GM21786 (cell line): ENCODE measurements around the gene SPATA32.

Source experiments
- ATAC-seq: cut with Tn5 transposase; IDR thresholded peaks from one replicate; pipeline ENCODE4 v1.9.1; 2021; ENCODE audit not compliant: unreplicated experiment

Gene SPATA32

GRCh38 chr17:45230410-45230786 lies 31.5 kb downstream of the SPATA32 start:
- ATAC-seq = no peak

GRCh38 chr17:45229681-45230409 lies 32.0 kb downstream of the SPATA32 start:
- ATAC-seq = no peak

DNA sequence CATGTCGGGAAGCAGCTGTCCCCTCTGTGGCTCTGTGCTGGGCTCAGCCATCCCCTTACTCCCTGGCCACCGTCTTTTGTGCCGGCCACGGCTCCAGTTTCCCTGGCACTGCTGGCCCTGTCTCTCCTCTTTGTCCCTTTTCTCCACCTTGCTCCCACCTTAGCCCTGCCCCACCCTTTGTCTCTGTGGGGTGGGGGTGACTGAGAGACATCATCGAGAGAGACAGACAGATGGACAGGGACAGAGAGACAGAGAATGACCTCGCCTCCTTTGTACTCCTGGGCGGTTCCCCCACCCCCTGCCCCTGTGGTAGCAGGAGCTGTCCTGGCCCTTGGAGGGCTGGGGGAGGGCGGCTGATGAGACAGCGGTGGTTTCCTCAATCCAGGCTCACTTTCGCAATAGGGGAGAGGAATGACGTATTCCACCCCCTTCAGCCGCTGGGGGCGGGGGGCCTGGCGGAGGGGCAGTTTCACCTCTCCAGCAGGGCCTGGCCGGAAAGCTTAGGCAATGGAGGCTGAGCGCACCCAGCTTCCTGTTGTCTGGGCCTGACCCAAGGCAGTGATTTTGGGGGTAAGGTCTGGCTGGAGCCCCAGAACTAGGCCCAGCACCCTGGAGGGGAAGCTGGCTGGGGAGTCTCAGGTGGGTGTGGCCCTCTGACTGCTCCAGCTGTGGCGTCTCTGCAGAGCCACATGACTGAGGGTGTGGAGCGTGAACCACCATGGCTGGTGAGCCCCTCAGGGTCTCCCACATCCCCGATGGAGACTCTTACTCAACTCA lies 32.9 kb downstream of the SPATA32 start:
- ATAC-seq = peak; percentile 22

GRCh38 chr17:45227926-45228762 lies 33.8 kb downstream of the SPATA32 start:
- ATAC-seq = no peak

DNA sequence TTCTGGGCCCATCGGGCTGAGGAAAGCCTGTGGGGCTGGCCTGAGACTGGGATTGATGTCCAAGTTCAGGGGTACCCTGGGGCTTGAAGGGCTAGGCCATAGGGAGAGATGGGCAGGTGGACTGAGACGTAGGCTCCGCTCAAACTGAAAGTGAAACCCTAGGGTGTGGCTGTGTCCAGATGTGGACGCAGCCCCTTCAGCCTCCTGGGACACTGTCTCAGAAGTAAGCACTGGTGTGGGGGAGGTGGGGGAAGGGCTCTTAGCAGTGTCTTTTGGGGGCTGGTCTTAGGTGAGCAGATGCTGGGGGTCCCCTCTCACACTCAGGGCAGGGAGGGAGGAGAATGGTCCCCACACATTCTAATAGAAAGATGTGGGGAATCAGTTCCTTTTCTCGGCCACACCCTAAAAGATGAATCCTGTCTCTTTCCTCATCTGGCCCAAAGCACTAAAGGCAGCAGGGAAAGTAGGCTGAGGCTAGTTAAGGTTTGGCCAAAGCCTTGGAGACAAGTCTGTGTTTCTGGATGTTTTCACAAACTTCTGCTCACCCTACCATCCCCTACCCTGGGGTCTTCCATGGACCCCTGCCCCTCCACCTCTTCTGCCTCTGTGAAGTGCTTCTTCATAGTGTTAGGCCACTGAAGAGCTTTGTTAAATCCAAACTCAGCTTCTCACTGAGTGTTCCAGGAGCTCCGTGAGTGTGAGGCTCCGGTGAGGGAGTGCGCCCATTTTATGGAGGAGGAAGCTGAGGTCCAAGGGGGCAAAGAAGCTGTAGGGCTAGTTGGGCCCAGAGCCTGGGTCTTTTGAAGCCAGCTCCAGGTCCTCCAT lies 34.6 kb downstream of the SPATA32 start:
- ATAC-seq = peak; percentile 22

DNA sequence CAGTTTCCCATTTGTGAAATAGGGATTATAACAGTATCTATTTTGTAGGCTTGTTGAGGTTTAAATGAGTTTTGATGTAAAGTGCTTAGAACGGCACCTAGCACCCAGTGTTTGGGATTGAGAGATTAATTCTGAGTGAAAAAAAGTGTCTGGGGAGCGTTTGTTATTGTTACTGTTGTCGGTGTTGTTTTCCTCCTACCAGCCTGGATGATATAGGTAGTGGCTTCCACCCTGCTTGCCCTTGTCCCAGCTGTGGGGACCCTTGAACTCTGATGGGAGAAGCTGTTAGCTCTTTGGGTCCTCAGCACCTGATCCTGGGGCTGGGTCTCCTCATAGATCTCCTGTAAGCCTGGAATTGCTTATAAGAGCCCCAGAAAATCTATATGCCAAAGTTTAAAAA lies 35.3 kb downstream of the SPATA32 start:
- ATAC-seq = no peak

GRCh38 chr17:45225964-45226530 lies 35.8 kb downstream of the SPATA32 start:
- peak; percentile 46 for ATAC-seq

DNA sequence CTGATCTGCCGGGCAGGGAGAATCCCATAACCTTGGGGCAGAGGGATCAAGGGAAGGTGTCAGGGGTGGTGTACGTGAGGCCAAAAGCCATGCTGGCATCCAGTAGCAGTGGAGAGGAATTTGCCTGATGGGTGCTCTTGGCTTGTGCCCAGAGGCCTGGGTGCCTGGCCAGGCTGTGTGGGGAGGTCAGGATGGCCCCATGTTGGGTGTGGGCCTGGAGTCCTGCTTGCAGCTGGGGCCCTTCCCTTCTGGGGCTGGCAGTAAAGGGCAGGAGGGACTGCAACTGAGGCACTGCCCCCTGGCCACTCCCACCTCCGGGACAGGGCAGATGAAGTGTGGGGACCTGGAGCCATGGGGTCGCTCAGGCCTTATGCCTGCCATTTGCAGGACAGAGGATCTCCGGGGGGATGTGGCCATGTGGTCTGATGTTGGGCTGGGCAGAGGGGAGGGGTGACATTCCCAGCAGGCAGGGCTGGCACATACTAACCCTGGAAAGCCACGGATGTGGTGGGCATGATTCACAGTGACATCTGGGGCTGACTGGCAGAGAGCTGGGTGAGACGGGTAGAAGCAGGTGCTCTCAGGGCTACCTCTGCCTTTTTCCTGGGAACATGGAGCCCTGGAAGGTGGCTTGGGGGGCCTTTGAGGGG lies 36.7 kb downstream of the SPATA32 start:
- no peak for ATAC-seq

- ATAC-seq = no peak
Observed at GRCh38 chr17:45224671-45225050, 37.2 kb downstream of the SPATA32 start.

DNA sequence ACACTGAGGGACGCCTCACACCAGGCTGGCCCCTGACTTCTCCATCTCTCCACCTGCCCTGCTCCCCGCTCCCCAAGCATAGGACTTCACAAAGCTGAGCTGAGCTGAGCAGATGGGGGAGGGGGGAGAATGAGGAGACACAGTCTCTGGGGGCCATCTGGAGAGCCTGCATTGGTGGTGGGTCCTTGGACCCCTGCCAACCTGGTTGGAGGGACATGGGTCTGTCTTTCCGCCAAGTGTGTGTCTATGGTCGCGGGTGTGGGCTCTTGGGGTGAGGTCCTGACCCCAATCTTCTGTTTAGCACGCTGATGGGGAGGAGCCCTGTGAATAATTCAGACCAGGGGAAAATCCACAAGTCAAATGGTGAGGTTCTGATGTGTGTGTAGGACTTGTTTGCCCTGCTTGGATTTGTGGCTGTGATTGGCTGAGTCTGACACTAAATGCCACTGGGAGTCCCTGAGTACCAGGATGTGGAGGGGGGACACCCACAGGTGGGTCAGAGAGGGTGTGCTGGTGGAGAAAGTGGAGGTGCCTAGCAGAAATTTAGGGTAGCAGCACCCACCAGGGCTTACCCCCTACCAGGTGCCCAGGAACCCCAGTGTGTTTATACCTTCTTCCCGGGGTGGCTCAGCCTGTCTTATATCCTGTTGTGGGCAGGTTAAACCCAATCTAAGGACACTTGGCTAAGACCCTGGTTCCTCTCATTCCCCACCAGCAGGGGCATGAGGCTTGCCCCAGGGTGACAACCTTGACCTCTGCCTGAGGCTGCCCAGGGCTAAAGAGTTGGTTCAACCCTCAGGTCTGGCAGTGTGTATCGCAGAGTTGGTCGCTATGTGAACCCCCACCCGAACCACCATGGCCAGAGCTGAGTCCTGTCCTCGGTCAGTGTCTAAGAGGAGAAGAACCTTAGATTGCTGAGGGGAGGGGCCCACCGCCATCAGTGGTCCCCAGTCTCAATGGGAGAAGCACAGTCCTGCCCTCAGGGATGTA lies 38.1 kb downstream of the SPATA32 start:
- no peak for ATAC-seq

DNA sequence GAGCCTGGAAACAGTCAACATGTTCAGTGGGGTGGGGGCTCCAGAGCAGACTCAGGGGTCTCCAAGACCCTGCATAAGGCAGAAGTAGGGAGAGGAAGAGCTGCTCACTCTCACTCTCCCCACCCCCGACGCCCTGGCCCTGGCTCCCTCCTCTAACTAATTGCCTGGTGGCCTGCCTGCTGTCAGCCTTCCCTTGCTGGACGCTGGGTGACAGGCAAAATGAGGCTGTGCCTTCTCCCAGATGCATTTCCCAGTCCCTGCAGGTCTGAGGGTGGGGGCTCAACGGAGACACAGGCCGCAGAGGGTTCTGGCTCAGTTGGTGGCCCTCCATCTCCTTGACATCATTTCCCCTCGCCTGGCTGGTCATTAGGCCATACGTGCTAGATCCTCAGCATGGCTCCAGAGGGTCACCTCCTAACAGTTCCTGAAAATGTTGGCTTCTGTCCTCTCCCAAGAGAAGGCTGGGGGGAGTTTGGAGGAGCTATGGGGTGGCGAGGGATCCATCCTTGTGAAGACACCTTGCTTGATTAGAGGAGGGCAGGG lies 38.8 kb downstream of the SPATA32 start:
- ATAC-seq = no peak

- no peak for ATAC-seq
Observed at GRCh38 chr17:45222289-45222995, 39.5 kb downstream of the SPATA32 start.

GRCh38 chr17:45222014-45222288 lies 39.9 kb downstream of the SPATA32 start:
- ATAC-seq = no peak

DNA sequence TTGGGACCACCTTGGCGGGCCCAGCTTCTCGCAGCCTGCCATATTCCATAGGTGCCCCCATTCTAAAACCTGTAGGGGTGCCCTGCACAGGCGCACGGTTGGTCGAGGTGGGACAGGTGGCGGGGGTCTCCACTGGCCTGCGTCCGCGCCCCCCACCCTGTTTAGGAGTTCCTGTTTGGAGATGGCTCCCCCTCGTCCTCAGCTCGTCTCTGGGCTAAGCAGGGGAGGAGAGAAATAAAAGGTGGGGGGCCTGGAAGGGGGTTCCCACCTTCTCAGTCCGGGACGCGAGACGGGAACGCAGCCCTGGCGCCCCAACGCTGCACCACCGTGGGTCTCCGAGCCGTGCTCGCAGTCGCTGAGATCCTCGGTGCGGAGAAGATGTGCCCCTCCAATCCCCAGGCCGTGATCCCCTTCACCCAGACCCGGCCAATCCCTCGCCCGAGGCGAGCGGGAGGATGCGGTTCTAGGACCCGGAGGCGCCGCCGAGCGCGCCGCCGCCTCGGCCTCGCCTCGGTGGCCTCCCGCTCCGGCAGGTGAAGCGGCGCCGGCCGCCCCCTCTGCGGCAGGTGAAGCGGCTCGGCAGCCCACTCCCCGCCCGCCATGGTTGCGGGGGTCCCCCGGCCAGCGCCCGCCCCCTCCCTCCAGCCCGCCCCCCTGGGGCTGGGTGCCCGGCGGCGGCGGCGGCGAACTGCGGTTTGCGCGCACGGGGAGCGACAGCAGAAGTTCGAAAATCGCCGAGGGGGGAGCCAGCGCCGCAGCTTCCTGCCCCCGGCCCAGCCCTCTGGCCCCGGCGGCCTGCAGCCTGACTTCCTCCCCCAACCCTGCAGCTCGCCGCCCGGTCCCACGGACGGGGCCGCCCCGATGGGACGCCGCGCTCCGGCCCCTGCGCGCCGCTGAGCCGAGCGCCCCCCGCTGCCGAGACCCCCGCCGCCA lies 40.5 kb downstream of the SPATA32 start, which contains the start of gene FMNL1:
TSS of gene FMNL1 (plus strand) at position 805 of the 933 bp plus-strand sequence. CDS start 240 bp downstream, outside the sequence.
- no peak for ATAC-seq

GRCh38 chr17:45220079-45220478 lies 41.8 kb downstream of the SPATA32 start:
- ATAC-seq = no peak

- no peak for ATAC-seq
Observed at GRCh38 chr17:45218895-45219661, 42.8 kb downstream of the SPATA32 start.
